Measurements from ENCODE around the gene APOBR. TPM values are rescaled to one million over a fixed set of nuclear protein-coding genes. Genes with fewer than 3 reads are reported as not detected.

Gene APOBR
- total and polyA plus RNA-seq, 2 of the 13 experiments (the other 11 are each of a cell fraction or from before 2014, with no cell fraction given) = 0.03 TPM; not detected in 1

DNA sequence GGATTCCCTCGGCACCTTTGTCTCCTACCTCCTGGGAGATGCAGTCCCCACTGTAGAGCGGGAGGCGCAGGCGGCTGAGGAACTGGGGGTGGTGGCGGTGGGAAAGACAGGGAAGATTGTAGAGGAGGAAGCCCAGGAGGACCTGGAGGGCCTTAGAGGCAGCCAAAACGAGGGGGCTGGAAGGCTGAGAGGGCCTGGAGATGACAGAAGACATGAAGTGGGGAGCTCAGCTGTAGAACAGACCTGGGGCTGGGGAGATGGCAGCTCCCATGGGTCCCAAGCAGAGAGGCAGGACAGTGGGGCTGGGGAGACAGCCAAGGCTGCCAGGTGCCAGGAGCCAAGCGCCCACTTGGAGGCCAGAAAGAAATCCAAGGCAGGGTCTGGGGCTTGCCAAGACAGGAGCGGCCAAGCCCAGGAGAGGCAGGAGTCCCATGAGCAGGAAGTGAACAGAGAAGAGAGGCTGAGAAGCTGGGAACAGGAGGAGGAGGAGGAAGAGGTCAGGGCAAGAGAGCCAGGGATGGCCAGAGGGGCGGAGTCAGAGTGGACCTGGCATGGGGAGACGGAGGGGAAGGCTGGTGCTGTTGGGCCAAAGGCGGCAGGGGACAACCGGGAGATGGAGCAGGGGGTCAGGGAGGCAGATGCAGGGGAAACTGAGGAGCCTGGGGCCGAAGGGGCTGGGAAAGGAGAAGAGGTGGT is 803 bp downstream of the APOBR start:
- no TSS peak for BruUV-seq (replicated peaks)
- DNase-seq (ENCODE audit: low spot score) (no peak), FAIRE-seq (no peak), ATAC-seq (no peak)
- Histone ChIP-seq H3K9me3 (ENCODE audit: low read length) (no peaks in the 10 kb centered on the region), H3K27me3 (ENCODE audit: control insufficient read depth in 1 of 2, insufficient read depth in 2 of 2, low read length in 2 of 2) (peaks cover 18 to 59% of the 10 kb centered on the region in 2 experiments), H3K79me2 (ENCODE audit: insufficient read depth, low read length) (no peaks in the 10 kb centered on the region), H2AFZ (ENCODE audit: low read length) (no peak overlapping the region), H3K4me1 (ENCODE audit: insufficient read depth, low read length) (peaks cover 20% of the 10 kb centered on the region; the same call in 1 of the 2 replicates), H3K4me2 (ENCODE audit: low read depth, low read length) (no peak overlapping the region), H3K27ac (ENCODE audit: extremely low read length, insufficient read depth, low read length) (no peak overlapping the region), H4K20me1 (ENCODE audit: insufficient read depth, low read length) (no peaks in the 10 kb centered on the region), H3K4me3 (replicated peaks in 1 of 3; ENCODE audit: insufficient read depth in 1 of 3, low read depth in 2 of 3, low read length in 3 of 3) (no peak overlapping the region), H3K36me3 (replicated peaks in 1 of 2; ENCODE audit: control insufficient read depth in 1 of 2, insufficient read depth in 2 of 2, low read length in 2 of 2) (no peaks in the 10 kb centered on the region), H3K9ac (ENCODE audit: insufficient read depth, low read depth, low read length) (no peak overlapping the region)
- intact Hi-C loops (cut with micrococcal nuclease; ENCODE audit: unreplicated experiment) = no loop called here
- CTCF ChIA-PET (ENCODE audit: low intra/inter-chr PET ratio, low total read pairs) = no interaction called here
- in situ Hi-C loops (cut with HindIII; ENCODE audit: extremely low pct_ligation_motif_present, low pct_unique_long_range_greater_than_20kb) = no loop called here
- WGBS (ENCODE audit: low lambda C conversion rate) = 56% methylated on average over 13 of the region's 13 CpGs
- POLR2A ChIA-PET = no interaction called here
- no peak for TF ChIP-seq JUND (CRISPR knock-in tag; IDR thresholded peaks at IDR 0.05)
- TF ChIP-seq ESRRA (CRISPR knock-in tag; IDR thresholded peaks at IDR 0.05; ENCODE audit: low read depth) = no peak
- no peak for TF ChIP-seq RORA (CRISPR knock-in tag; IDR thresholded peaks at IDR 0.05)
- 0 out of 2 replicates have a peak, but pooled peaks have one; percentile 39 for TF ChIP-seq MTA1 (CRISPR knock-in tag; IDR thresholded peaks at IDR 0.05; ENCODE audit: borderline replicate concordance)
- TF ChIP-seq FOXP4 (CRISPR knock-in tag; IDR thresholded peaks at IDR 0.05) = no peak
- TF ChIP-seq KDM5A (IDR thresholded peaks at IDR 0.05; ENCODE audit: borderline replicate concordance, low read length) = no peak
- TF ChIP-seq, protein P1, sequence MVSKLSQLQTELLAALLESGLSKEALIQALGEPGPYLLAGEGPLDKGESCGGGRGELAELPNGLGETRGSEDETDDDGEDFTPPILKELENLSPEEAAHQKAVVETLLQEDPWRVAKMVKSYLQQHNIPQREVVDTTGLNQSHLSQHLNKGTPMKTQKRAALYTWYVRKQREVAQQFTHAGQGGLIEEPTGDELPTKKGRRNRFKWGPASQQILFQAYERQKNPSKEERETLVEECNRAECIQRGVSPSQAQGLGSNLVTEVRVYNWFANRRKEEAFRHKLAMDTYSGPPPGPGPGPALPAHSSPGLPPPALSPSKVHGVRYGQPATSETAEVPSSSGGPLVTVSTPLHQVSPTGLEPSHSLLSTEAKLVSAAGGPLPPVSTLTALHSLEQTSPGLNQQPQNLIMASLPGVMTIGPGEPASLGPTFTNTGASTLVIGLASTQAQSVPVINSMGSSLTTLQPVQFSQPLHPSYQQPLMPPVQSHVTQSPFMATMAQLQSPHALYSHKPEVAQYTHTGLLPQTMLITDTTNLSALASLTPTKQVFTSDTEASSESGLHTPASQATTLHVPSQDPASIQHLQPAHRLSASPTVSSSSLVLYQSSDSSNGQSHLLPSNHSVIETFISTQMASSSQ (IDR thresholded peaks at IDR 0.05; ENCODE audit: low read depth) = no peak
- TF ChIP-seq, protein P1 (CRISPR knock-in tag; IDR thresholded peaks at IDR 0.05; ENCODE audit: borderline replicate concordance) = no peak
- no peak for TF ChIP-seq ZNF543 (CRISPR knock-in tag; IDR thresholded peaks at IDR 0.05)
- TF ChIP-seq, protein P2, sequence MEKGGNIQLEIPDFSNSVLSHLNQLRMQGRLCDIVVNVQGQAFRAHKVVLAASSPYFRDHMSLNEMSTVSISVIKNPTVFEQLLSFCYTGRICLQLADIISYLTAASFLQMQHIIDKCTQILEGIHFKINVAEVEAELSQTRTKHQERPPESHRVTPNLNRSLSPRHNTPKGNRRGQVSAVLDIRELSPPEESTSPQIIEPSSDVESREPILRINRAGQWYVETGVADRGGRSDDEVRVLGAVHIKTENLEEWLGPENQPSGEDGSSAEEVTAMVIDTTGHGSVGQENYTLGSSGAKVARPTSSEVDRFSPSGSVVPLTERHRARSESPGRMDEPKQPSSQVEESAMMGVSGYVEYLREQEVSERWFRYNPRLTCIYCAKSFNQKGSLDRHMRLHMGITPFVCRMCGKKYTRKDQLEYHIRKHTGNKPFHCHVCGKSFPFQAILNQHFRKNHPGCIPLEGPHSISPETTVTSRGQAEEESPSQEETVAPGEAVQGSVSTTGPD (CRISPR knock-in tag; IDR thresholded peaks at IDR 0.05) = no peak
- no peak for TF ChIP-seq NONO (IDR thresholded peaks at IDR 0.05)
- no peak for TF ChIP-seq NONO (CRISPR knock-in tag; conservative IDR thresholded peaks at IDR 0.05)
- TF ChIP-seq ETV5 (CRISPR knock-in tag; IDR thresholded peaks at IDR 0.05; ENCODE audit: borderline replicate concordance) = no peak
- TF ChIP-seq ZFP37 (CRISPR knock-in tag; IDR thresholded peaks at IDR 0.05; ENCODE audit: borderline replicate concordance) = no peak
- 0 out of 2 replicates have a peak, but pooled peaks have one; percentile 7 for TF ChIP-seq ZNF768 (CRISPR knock-in tag; IDR thresholded peaks at IDR 0.05)

Data from HepG2 (cell line).